Measurements from ENCODE around the gene R3HCC1L. TPM values are rescaled to one million over a fixed set of nuclear protein-coding genes. Genes with fewer than 3 reads are reported as not detected.

Gene R3HCC1L
- total RNA-seq, 1 experiment from 2014 or later, result 10.7 TPM

DNA sequence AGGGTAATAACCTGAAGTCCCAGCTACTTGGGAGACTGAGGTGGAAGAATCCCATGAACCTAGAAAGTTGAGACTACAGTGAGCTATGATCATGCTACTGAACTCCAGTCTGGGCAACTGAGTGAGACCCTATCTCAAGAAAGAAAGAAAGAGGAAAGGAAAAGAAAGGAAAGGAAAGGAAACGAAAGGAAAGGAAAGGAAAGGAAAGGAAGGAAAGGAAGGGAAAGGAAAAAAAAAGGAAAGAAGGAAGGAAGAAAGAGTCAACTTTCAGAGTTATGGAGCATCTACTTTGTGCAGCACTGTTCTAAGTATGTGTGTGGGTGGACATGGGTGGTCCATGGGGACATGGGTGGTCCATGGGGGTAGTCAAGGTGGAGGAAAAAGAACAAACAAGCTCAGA is 24.1 kb upstream of the R3HCC1L start:
- no TSS peak for BruUV-seq (replicated peaks)
- CTCF ChIA-PET, result interaction anchor here (0.8 kb wide), 1 partner anchor 361 kb away, joined by 3 read pairs; no protein-coding TSS in a partner anchor
- Mint-ChIP-seq H3K27ac (ENCODE audit: low read depth, unreplicated experiment) (no peak overlapping the region), H3K4me1 (ENCODE audit: insufficient read depth, unreplicated experiment) (no peaks in the 10 kb centered on the region), H3K27me3 (ENCODE audit: insufficient read depth, unreplicated experiment) (peaks cover 84% of the 10 kb centered on the region), H3K36me3 (ENCODE audit: insufficient read depth, unreplicated experiment) (no peaks in the 10 kb centered on the region), H3K4me3 (ENCODE audit: unreplicated experiment) (no peak overlapping the region), H3K9me3 (ENCODE audit: unreplicated experiment) (no peaks in the 10 kb centered on the region)
- DNase-seq (ENCODE audit: unreplicated experiment), result no peak
- intact Hi-C loops (cut with micrococcal nuclease), result no loop called here
- TF ChIP-seq, protein P1, sequence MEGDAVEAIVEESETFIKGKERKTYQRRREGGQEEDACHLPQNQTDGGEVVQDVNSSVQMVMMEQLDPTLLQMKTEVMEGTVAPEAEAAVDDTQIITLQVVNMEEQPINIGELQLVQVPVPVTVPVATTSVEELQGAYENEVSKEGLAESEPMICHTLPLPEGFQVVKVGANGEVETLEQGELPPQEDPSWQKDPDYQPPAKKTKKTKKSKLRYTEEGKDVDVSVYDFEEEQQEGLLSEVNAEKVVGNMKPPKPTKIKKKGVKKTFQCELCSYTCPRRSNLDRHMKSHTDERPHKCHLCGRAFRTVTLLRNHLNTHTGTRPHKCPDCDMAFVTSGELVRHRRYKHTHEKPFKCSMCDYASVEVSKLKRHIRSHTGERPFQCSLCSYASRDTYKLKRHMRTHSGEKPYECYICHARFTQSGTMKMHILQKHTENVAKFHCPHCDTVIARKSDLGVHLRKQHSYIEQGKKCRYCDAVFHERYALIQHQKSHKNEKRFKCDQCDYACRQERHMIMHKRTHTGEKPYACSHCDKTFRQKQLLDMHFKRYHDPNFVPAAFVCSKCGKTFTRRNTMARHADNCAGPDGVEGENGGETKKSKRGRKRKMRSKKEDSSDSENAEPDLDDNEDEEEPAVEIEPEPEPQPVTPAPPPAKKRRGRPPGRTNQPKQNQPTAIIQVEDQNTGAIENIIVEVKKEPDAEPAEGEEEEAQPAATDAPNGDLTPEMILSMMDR (IDR thresholded peaks at IDR 0.05; ENCODE audit: unreplicated experiment), result no peak
- POLR2A ChIA-PET, result no interaction called here

DNA sequence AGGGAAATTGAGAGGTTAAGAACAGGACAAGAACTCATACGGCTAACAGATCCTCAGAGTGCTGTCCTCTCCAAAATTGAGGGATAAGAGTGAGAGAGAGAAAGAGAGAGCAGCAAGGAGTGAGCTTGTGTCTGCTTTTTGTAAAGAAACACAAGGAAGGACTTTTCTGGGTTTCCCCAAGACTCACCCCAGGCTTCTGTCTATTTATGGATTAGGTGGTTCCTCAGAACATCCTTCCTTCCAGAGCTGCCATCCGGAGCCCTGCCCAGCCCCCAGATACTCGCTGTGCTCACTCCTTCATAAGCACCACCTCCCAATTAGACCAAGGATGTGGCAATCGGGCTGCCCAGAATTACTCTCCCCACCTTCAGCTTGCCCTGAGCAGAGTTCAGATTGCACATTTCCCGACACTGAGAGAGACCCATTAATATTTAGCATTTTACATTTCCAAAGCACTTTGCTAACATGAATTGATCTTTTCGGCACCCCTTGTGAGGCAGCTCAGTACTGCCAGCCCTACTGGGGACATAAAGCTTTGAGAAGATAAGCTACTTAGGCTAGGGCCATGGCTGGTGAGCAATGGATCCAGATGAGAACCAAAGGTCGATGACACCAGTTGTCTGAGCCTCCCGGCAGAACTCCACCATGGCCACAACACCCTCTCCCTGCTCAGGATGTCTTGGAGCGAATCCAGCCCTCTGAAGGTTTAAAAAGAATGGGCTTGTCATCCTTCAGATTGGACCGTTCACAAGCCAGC is 19.2 kb upstream of the R3HCC1L start:
- Mint-ChIP-seq H3K4me3 (ENCODE audit: unreplicated experiment) (no peak overlapping the region), H3K36me3 (ENCODE audit: insufficient read depth, unreplicated experiment) (no peaks in the 10 kb centered on the region), H3K4me1 (ENCODE audit: insufficient read depth, unreplicated experiment) (no peaks in the 10 kb centered on the region), H3K27me3 (ENCODE audit: insufficient read depth, unreplicated experiment) (peaks cover 81% of the 10 kb centered on the region), H3K9me3 (ENCODE audit: unreplicated experiment) (peaks cover 11% of the 10 kb centered on the region), H3K27ac (ENCODE audit: low read depth, unreplicated experiment) (no peak overlapping the region)
- no TSS peak for BruUV-seq (replicated peaks)
- intact Hi-C loops (cut with micrococcal nuclease), result no loop called here
- no peak for DNase-seq (ENCODE audit: unreplicated experiment)
- ChIA-PET CTCF (interaction anchor here (0.8 to 1.0 kb wide), 3 partner anchors 38 to 200 kb away, joined by 3 read pairs; no protein-coding TSS in a partner anchor), POLR2A (interaction anchor here (0.6 to 0.7 kb wide), 2 partner anchors 67 to 1089 kb away, joined by 3 read pairs; no protein-coding TSS in a partner anchor)
- TF ChIP-seq, protein P1 (IDR thresholded peaks at IDR 0.05; ENCODE audit: unreplicated experiment), result no peak

DNA sequence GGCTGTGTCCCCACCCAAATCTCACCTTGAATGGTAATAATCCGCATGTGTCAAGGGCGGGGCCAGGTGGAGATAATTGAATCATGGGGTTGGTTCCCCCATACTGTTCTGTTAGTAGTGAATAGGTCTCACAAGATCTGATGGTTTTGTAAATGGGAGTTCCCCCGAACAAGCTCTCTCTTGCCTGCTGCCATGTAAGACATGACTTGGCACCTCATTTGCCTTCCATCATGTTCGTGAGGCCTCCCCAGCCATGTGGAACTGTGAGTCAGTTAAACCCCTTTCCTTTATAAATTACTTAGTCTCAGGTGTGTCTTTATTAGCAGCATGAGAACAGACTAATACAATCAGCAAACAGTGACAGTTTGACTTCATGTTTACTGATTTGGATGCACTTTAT is 14.6 kb upstream of the R3HCC1L start:
- Mint-ChIP-seq H3K27me3 (ENCODE audit: insufficient read depth, unreplicated experiment) (peaks cover 81% of the 10 kb centered on the region), H3K36me3 (ENCODE audit: insufficient read depth, unreplicated experiment) (no peaks in the 10 kb centered on the region), H3K4me1 (ENCODE audit: insufficient read depth, unreplicated experiment) (no peaks in the 10 kb centered on the region), H3K4me3 (ENCODE audit: unreplicated experiment) (no peak overlapping the region), H3K27ac (ENCODE audit: low read depth, unreplicated experiment) (no peak overlapping the region), H3K9me3 (ENCODE audit: unreplicated experiment) (peaks cover 11% of the 10 kb centered on the region)
- TF ChIP-seq, protein P1 (IDR thresholded peaks at IDR 0.05; ENCODE audit: unreplicated experiment), result no peak
- ChIA-PET POLR2A (no interaction called here), CTCF (interaction anchor here (0.7 kb wide), 1 partner anchor 419 kb away, joined by 3 read pairs; no protein-coding TSS in a partner anchor)
- no TSS peak for BruUV-seq (replicated peaks)
- DNase-seq (ENCODE audit: unreplicated experiment), result no peak
- intact Hi-C loops (cut with micrococcal nuclease), result no loop called here

DNA sequence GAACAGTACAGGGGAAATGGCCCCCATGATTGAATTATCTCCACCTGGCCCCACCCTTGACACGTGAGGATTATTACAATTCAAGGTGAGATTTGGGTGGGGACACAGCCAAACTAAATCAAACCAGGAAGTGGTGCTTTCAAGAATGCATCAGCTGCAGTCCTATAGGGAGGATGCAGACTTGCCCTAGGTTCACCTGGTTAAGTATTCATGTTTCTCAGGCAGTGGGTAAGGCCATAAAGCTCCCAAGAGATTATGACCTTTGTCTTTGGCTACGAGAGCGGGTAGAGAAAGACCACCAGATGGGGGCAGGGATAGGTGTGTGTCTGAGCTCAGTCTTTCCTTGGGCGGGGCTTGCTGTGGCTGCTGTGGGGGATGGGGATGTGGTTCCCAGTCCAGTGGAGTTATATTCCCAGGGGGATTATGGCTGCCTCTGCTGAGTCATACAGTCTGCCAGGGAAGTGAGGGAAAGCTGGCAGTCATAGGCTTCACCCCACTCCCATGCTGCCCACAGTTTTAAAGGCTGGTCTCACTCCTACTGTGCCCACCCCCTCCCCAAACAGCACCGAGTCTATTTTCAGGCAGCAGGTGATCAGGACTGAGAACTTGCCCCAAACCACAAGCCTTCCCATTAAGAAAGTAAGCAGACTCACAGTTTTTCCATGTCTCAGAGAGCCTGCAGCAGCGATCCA is 8.4 kb upstream of the R3HCC1L start:
- H3K9me3 Mint-ChIP-seq (ENCODE audit: unreplicated experiment), result no peaks in the 10 kb centered on the region
- BruUV-seq (replicated peaks), result no TSS peak
- no peaks in the 10 kb centered on the region for H3K4me1 Mint-ChIP-seq (ENCODE audit: insufficient read depth, unreplicated experiment)
- POLR2A ChIA-PET, result interaction anchor here (0.7 kb wide), 1 partner anchor 13 kb away, joined by 3 read pairs; no protein-coding TSS in a partner anchor
- CTCF ChIA-PET, result no interaction called here
- H3K27me3 Mint-ChIP-seq (ENCODE audit: insufficient read depth, unreplicated experiment), result peaks cover 40% of the 10 kb centered on the region
- intact Hi-C loops (cut with micrococcal nuclease), result no loop called here
- H3K36me3 Mint-ChIP-seq (ENCODE audit: insufficient read depth, unreplicated experiment), result no peaks in the 10 kb centered on the region
- no peak overlapping the region for H3K4me3 Mint-ChIP-seq (ENCODE audit: unreplicated experiment)
- TF ChIP-seq, protein P1 (IDR thresholded peaks at IDR 0.05; ENCODE audit: unreplicated experiment), result no peak
- H3K27ac Mint-ChIP-seq (ENCODE audit: low read depth, unreplicated experiment), result no peak overlapping the region
- DNase-seq (ENCODE audit: unreplicated experiment), result peak; percentile 20

Data from MCF 10A (cell line).